GM19452 (cell line): ENCODE measurements around the gene MRGPRG.

ENCODE experiments used
- ATAC-seq: cut with Tn5 transposase; IDR thresholded peaks from one replicate; pipeline ENCODE4 v1.9.1; 2021; ENCODE audit not compliant: unreplicated experiment

Gene MRGPRG

DNA sequence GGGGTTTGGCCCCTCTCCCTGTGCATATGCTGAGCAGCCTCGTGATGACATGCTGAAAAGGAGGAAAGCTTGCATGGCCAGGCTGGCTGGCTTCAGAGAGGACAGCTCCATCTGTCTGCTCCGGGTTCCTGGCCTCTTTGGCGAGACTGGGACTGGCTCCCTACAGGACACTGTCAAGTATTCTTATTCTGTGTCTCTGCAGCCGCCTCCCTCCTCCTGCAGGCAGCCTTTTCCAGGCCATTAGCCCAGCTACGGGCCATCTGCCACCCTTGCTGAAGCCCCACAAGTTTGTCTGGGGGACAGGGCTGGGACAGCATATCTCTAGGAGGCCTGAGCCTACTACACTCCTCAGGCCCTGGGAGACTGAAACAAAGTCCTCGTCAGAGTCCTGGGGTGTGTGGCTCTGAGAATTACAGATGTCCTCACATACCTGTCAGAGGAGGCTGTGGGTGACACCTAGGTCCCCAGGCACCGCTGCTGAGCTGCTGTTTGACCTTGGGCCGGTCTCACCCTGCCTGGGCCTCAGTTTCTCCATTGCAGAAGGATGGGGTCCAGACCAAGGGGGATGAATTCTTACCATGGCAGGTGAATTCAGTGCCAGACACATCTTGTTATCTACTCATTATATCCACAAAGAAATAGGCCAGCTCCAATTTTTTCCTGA lies 11.0 kb downstream of the MRGPRG start:
- ATAC-seq, result no peak

DNA sequence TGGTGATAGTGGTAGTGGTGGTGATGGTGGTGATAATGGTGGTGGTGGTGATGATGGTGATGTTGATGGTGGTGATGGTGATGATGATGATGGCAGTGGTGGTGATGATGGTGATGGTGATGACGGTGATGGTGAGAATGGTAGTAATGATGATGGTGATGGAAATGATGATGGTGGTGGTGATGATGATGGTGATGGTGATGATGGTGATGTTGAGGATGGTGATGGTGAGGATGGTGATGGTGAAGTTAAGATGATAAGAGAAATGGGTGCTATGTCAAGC lies 11.8 kb downstream of the MRGPRG start:
- ATAC-seq, result no peak

GRCh38 chr11:3206156-3206921 lies 12.3 kb downstream of the MRGPRG start:
- no peak for ATAC-seq

DNA sequence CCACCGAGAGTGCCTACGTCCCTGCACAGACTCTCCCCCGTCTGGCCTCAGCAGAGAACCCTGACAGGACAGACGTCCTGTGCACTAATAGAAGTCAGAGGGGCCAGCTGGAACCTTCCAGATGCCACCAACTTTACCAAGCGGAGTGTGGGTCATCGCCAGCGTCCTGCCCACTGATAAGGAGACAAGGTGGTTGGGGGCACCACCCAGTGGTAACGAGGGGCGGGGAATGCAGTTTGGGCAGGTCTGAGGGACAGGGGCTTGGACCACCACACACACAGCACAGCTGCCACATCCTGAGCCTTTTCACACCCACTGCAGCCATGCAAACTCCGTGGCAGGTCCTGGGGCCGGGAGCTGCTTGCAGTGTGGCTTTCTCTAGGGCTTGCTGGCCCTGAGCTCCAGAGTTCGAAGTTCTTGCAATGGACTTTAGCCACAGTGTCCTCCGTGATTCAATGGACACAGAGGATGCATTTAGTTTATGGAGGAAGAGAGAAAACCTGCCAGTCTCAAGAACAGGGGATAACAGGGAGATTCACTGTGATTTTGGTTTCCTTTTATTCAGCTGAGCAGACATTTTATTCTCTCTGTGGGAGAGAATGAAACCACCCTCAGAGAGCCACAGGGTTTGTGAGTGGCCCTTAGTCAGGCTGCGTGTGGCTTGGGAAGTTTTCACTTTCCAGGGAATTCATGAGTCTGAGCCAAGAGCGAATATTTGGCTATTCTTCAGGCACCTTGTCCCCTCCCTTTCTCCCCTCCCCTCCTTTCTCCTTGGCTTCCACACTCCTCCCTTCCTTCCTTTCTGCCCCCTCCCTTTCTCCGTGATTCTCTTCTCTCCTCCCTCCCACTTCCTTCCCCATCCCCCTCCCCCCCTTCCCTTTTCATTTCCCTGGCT lies 13.1 kb downstream of the MRGPRG start:
- ATAC-seq, result no peak

DNA sequence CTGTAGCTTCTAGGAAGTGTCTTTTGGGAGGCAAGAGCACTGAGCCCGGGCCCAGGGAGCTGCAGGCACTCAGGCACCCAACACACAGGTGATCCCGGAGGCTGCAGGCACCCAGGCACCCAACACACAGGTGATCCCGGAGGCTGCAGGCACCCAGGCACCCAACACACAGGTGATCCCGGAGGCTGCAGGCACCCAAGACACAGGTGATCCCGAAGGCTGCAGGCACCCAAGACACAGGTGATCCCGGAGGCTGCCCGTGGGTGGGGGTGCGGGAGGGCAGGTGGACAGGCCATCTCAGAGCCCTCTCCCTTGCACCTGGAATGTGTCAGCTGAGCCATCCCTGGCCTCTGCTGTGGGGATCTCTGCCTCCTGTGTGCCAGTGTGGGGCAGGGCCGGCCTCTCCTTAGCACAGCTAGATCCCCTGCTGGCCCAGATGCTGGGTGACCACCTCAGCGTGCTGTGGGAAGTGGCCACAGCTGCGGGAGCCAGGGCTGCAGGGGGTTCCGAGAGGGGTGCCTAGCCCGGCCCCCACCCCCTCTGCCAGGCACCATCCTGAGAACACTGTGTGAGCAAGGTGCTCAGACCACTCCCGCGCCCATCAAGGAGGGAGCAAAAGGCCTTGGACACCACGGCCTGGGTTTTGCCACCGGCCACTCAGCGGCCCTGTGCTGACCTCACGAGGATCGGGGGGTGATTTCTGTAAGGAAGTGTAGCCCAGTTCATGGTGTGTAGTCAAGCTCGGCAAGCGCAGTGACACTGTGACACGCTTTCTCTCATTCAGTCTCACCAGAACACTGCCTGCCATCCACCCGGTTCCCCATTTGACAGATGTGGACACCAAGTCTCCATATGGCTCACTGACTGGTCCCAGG lies 14.2 kb downstream of the MRGPRG start:
- ATAC-seq, result no peak

DNA sequence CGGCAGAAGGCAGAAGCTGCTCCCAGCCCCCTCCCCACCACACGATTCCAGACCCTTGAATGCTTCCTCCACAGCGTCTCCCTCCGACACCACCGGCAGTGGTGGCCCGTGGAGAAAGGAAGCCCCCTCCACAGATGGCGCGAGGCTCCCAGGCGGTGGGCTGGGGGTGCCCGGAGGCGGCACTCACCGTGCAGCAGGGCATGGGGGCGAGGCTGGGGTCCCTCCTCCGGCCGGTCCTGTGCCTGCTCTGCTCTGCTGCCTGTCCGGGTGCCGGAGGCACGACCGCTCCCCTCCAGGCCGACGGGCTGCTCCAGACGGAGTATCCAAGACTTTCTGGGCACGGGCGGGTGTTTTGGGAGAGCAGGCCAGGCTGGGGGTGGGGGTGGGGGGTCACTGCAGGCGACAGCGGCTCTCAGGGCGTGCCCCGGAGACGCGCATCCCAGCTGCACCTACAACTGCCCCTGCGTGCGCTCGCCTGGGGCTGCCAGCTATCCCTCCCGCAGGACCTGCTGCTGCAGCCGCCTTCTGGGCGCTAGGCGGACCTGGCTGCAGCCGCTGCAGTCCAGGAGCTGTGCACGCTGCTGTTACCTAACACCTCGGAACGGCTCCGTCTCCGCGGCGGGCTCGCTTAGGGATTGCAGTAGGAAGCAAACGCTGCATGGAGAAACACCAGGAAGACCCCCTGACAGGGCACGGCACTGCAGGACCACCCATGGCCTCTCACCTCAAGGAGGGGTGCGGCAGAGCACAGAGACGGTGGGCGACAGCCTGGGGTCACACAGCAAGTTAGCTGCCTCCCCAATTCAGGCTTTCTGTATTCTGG lies 15.2 kb downstream of the MRGPRG start:
- no peak for ATAC-seq

GRCh38 chr11:3202759-3203158 lies 15.9 kb downstream of the MRGPRG start:
- ATAC-seq, result no peak

DNA sequence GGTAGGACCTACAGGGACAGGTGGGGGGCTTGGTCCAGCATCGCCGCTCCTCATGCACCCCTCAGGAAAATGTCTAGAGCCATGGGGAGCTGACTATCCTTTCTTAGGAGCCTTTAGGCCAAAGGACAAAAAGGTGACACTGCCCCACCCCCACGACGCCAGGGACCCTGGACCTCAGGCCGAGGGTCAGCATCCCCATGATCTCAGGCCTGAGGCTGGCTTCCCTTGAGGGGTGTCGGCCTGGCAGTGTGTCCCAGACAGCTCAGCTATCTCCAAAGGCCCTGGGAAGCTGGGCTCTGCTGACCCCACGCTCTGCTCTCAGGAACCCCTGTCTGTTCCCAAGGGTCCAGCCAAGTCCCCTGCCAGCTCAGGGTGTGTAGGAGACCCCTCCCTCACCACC lies 16.3 kb downstream of the MRGPRG start:
- ATAC-seq, result no peak

GRCh38 chr11:3201677-3202181 lies 16.9 kb downstream of the MRGPRG start:
- no peak for ATAC-seq

- ATAC-seq, result no peak
These were observed 17.5 kb downstream of the MRGPRG start for GRCh38 chr11:3201112-3201581.

DNA sequence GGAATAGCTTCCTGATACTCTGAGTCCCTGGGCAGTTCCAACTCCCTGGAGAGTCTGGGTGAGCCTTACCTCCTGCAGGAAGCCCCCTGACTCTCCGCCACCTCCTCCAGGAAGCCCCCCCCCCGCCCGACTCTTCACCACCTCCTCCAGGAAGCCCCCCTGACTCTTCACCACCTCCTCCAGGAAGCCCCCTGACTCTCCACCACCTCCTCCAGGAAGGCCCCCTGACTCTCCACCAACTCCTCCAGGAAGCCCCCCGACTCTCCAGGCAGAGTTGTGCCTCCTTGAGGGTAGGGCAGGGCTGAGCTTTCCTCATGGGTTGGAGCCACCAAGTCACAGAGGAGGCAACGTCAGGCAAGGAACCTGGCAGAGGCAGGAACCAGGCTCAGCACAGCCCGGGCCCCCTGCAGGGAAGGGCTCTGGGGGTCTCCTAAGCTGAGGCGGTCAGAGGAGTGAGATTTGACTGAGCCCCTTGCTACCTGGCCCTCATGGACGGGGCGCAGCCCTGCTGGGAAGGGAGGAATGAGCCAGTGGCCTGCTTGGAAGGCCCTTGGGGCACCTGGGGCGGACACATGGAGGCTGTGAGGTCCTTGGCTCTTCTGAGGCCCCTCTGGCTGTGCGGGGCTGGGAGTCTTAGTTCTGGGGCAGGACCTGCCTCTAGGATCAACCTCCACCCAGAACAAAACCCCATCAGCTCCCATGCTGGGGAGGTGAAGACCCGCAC lies 18.1 kb downstream of the MRGPRG start:
- ATAC-seq, result no peak

GRCh38 chr11:3199537-3200295 lies 18.9 kb downstream of the MRGPRG start:
- ATAC-seq, result no peak

DNA sequence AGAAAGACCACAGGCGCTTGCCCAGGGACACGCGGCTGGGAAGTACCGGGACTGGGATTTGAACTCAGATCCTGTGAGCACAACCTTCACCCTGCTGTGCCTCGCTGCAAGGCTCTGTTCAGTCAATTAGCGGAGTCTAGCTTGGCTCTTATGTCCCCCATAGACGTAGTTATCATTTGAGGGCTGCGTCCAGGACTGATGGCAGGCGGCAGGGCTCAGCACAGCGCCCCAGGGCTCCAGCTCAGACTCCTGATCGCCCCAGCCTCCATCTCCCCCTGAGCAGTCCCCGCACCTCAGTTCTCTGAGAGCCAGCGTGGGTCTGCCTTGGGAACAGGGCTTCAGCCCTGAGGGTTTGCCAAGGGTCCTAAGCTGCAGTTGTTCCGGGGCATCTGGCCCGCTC lies 19.8 kb downstream of the MRGPRG start:
- no peak for ATAC-seq

DNA sequence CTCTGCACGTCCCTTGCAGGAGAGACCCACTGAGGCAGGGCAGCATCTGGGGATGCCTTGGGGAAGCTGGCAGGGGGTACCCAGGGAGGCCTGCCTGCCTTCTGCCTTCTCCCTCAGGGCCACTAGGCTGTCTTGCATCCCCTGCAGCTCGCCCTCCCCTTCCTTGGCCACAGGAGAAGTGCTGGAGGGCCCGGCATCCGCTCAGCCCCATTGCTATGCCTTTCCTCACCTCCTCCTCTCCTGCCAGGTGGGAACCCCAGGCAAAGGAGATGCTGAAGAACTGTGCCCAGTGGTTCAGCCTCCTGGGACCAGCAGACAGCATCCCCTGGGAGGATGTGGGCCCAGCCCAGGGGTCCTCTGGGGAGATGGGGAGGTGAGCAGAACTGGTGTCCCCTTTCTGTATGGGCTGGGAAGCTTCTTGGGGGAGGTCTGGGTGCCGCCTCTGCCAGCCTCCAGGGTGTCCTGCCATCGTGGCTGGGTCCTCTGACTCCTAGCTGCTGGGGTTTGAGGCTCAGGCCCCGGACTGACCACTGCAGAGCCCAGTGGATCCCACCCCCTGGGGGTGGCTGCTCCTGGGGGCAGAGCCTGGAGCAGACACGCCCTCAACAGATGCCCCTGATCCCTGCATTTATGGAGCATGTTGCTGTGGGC lies 20.6 kb downstream of the MRGPRG start:
- ATAC-seq, result no peak

- no peak for ATAC-seq
These were observed 21.4 kb downstream of the MRGPRG start for GRCh38 chr11:3197044-3197695.

DNA sequence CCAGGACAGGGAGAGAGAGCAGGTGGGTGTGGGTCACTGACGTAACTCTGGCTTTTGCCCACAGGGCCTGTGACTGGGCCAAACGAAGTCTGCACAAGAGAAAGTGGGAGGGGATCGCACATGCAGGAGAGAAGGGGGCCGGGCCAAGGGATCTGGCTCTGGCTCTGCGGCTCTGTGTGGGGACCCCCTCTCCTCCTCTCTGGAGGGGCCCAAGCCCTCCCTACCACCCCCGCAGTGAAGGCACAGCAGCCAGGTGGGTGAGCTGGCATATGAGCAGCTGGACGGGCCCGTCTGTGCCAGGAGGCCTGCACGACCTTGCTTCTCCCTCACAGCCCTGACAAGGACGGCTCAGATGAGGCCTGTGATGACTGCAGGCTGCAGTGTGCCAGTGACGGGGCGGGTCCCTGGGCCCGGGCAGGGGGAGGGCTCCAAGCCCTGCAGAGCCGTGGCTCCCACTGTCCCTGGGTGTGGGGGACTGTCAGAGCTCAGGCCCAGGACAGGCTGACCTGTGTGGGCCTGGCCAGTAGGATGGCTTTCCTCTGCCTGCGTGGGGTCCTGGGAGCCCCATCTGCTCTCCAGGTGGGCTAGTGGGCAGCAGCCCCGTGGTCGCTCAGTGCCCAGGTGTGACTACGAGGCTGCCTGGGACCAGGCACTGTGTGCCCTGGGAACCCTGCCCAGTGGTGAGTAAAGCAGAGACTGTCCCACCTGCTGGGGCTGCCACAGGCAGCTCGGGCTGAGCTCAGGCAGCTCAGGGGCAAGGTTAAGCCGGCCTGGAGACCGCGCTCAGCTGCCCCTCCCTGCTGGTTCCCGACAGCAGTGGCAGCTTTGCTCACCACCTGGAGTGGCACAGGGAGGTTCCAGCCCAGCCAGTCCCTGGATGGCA lies 22.2 kb downstream of the MRGPRG start:
- ATAC-seq, result no peak
